HepG2 (cell line): ENCODE data around the gene EFS. TPM values are rescaled to one million over a fixed set of nuclear protein-coding genes. Genes with fewer than 3 reads are reported as not detected.

Experiments used
- PCBP1 ChIP-seq: fragments of 200-400 bp; formaldehyde crosslinking; IDR thresholded peaks from 2 replicates; pipeline ENCODE4 v1.6.1; 2017; ENCODE audit warnings: mild to moderate bottlenecking, low read depth, low read length, borderline replicate concordance
- POLR2G ChIP-seq: fragments of 200-400 bp; formaldehyde crosslinking; IDR thresholded peaks from 2 replicates; pipeline ENCODE4 v1.6.1; 2018; ENCODE audit warnings: mild to moderate bottlenecking, low read depth, low read length, moderate library complexity
- RFX3 ChIP-seq: IDR thresholded peaks from 2 replicates; pipeline ENCODE4 v1.6.1; 2016; ENCODE audit warnings: missing biosample characterization, missing genetic modification reagents
- SCMH1 ChIP-seq: sonication (generic); formaldehyde crosslinking; IDR thresholded peaks from 2 replicates; pipeline ENCODE4 v1.9.0; 2021; ENCODE audit warnings: missing genetic modification reagents, mild to moderate bottlenecking, borderline replicate concordance
- SNRNP70 ChIP-seq: fragments of 200-400 bp; formaldehyde crosslinking; IDR thresholded peaks from 2 replicates; pipeline ENCODE4 v1.6.1; 2017; ENCODE audit warnings: mild to moderate bottlenecking, low read depth, low read length, moderate library complexity
- SP4 ChIP-seq: sonication (generic); formaldehyde crosslinking; IDR thresholded peaks from 2 replicates; pipeline ENCODE4 v1.8.1; 2023; ENCODE audit warnings: mild to moderate bottlenecking, missing genetic modification reagents
- TBX2 ChIP-seq: sonication (generic); formaldehyde crosslinking; IDR thresholded peaks from 2 replicates; pipeline ENCODE4 v1.5.0; 2020; ENCODE audit warnings: missing genetic modification reagents, mild to moderate bottlenecking, borderline replicate concordance
- TGIF2 ChIP-seq: IDR thresholded peaks from 2 replicates; pipeline ENCODE4 v1.6.1; 2016; ENCODE audit warnings: control low read depth, missing compliant biosample characterization
- ZKSCAN8 ChIP-seq: IDR thresholded peaks from 2 replicates; pipeline ENCODE4 v1.6.1; 2016; ENCODE audit warnings: borderline replicate concordance, missing genetic modification reagents, missing compliant biosample characterization
- ZMYM3 ChIP-seq: sonication (generic); formaldehyde crosslinking; IDR thresholded peaks from 2 replicates; pipeline ENCODE4 v1.5.1; 2020; ENCODE audit warnings: mild to moderate bottlenecking, missing genetic modification reagents
- ZNF10 ChIP-seq: sonication (generic); formaldehyde crosslinking; IDR thresholded peaks from 2 replicates; pipeline ENCODE4 v1.4.0; 2020; ENCODE audit warnings: mild to moderate bottlenecking, low read depth, missing genetic modification reagents, borderline replicate concordance
- ZNF180 ChIP-seq: sonication (generic); formaldehyde crosslinking; IDR thresholded peaks from 2 replicates; pipeline ENCODE4 v1.4.0; 2020; ENCODE audit warnings: low read depth, missing genetic modification reagents, borderline replicate concordance
- ZNF230 ChIP-seq: sonication (generic); formaldehyde crosslinking; IDR thresholded peaks from 2 replicates; pipeline ENCODE4 v1.4.0; 2020; ENCODE audit warnings: mild to moderate bottlenecking, missing genetic modification reagents
- ZNF430 ChIP-seq: sonication (generic); formaldehyde crosslinking; IDR thresholded peaks from 2 replicates; pipeline ENCODE4 v1.9.0; 2021; ENCODE audit warnings: mild to moderate bottlenecking, missing genetic modification reagents
- ZNF501 ChIP-seq: sonication (generic); formaldehyde crosslinking; IDR thresholded peaks from 2 replicates; pipeline ENCODE4 v1.5.1; 2020; ENCODE audit warnings: mild to moderate bottlenecking, moderate library complexity, missing genetic modification reagents
- ZNF556 ChIP-seq: sonication (generic); formaldehyde crosslinking; IDR thresholded peaks from 2 replicates; pipeline ENCODE4 v1.4.0; 2020; ENCODE audit warnings: mild to moderate bottlenecking, missing genetic modification reagents, borderline replicate concordance
- ZNF605 ChIP-seq: sonication (generic); formaldehyde crosslinking; IDR thresholded peaks from 2 replicates; pipeline ENCODE4 v1.8.0; 2022; ENCODE audit warnings: mild to moderate bottlenecking, missing genetic modification reagents
- ZNF781 ChIP-seq: sonication (generic); formaldehyde crosslinking; IDR thresholded peaks from 2 replicates; pipeline ENCODE4 v1.5.1; 2020; ENCODE audit warnings: borderline replicate concordance, mild to moderate bottlenecking, missing genetic modification reagents; ENCODE audit errors: not compliant biosample characterization
- polyA plus RNA-seq, 8 experiments: library from polyadenylated mRNA; depleted of rRNA in 3 of 8; stranded (reverse) in 7 of 8; unstranded in 1 of 8; fragments of >200 nt; fragmentation: Illumina TruSeq in 4 of 8; extraction: Trizol in 4 of 8; gene quantifications; 2 replicates each; pipeline versions ENCODE4 v1.2.1 to v1.2.3, GENCODE V29; 2011 to 2016; ENCODE audit warnings: low read depth in 4 of 8, missing spikeins in 1 of 8, mixed read lengths in 1 of 8; ENCODE audit not compliant: insufficient read depth in 1 of 8
- total RNA-seq, 5 experiments: library from RNA; depleted of rRNA; stranded (reverse); fragments of >200 nt; fragmentation: Illumina TruSeq; extraction: Trizol; gene quantifications; 2 replicates each; pipeline ENCODE4 v1.2.3, GENCODE V29; 2016; ENCODE audit warnings: low read depth in 1 of 5
- TF ChIP-seq, protein P1 (sequence below): sonication (generic); formaldehyde crosslinking; IDR thresholded peaks from 2 replicates; pipeline ENCODE4 v1.8.1; 2023; ENCODE audit warnings: mild to moderate bottlenecking, missing genetic modification reagents
- TF ChIP-seq, protein P2 (sequence below): sonication (generic); formaldehyde crosslinking; IDR thresholded peaks from 2 replicates; pipeline ENCODE4 v1.5.0; 2020; ENCODE audit warnings: missing genetic modification reagents

Gene EFS
- total and polyA plus RNA-seq, 2 of the 13 experiments (the other 11 are each of a cell fraction or from before 2014, with no cell fraction given), result not detected

DNA sequence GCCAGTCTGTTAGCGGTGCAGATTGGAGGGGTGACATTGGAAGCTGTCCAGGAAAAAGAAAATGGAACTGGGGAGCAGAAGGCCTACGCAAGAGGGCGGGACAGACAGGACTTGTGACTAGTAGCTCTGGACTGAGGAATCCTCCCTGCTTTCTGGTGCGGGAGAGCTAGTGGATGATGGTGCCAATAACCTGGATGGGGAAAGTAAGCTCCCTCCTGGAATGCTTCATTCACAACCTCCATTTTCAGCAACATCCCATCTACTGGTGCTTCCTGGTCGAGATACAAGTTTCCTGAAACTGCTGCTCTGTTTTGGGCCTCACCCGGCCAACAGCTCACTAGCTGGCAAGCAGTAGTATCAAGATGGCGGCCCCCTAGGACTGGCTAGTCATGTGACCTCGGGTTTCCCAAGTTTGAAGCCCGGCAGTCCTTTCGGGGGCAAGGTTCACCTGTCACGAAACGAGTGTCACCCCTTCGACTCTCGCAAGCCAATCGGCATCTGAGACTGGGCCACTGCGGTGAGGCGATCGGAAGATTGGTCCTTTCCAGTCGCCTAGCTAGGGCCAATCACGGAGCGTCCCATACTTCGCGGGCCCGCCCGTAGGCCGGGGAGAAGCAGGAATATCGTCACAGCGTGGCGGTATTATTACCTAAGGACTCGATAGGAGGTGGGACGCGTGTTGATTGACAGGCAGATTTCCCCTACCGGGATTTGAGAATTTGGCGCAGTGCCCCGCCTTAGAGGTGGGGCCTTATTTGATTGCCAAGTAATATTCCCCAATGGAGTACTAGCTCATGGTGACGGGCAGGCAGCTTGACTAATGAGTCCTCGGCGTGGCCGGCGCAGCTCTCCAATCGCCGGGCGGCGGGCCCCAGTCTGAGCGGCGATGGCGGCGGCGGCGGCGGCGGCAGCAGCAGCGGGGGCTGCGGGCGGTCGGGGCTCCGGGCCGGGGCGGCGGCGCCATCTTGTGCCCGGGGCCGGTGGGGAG, 44.1 kb downstream of the EFS start, which contains the start of gene PABPN1 (continued):
- TF ChIP-seq ZNF501 (peak; percentile 99), ZNF781 (peak; percentile 97), ZKSCAN8 (CRISPR knock-in tag) (peak; percentile 89; the same call in 1 of the 2 replicates), POLR2G (peak; percentile 97), RFX3 (CRISPR knock-in tag) (peak; percentile 44), ZNF605 (CRISPR knock-in tag) (peak; percentile 94), SCMH1 (CRISPR knock-in tag) (no peak), PCBP1 (no peak), ZNF556 (CRISPR knock-in tag) (peak; percentile 98), SP4 (CRISPR knock-in tag) (peak; percentile 96), ZNF230 (CRISPR knock-in tag) (peak; percentile 99; the same call in 1 of the 2 replicates), ZNF430 (CRISPR knock-in tag) (peak; percentile 73), ZMYM3 (CRISPR knock-in tag) (peak; percentile 61), ZNF180 (CRISPR knock-in tag) (peak; percentile 83; the same call in 1 of the 2 replicates), SNRNP70 (no peak), TBX2 (CRISPR knock-in tag) (peak; percentile 97), ZNF10 (CRISPR knock-in tag) (0 out of 2 replicates have a peak, but pooled peaks have one; percentile 73), TGIF2 (no peak)
- TF ChIP-seq, protein P1, sequence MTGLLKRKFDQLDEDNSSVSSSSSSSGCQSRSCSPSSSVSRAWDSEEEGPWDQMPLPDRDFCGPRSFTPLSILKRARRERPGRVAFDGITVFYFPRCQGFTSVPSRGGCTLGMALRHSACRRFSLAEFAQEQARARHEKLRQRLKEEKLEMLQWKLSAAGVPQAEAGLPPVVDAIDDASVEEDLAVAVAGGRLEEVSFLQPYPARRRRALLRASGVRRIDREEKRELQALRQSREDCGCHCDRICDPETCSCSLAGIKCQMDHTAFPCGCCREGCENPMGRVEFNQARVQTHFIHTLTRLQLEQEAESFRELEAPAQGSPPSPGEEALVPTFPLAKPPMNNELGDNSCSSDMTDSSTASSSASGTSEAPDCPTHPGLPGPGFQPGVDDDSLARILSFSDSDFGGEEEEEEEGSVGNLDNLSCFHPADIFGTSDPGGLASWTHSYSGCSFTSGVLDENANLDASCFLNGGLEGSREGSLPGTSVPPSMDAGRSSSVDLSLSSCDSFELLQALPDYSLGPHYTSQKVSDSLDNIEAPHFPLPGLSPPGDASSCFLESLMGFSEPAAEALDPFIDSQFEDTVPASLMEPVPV (CRISPR knock-in tag), result peak; percentile 77
- TF ChIP-seq, protein P2, sequence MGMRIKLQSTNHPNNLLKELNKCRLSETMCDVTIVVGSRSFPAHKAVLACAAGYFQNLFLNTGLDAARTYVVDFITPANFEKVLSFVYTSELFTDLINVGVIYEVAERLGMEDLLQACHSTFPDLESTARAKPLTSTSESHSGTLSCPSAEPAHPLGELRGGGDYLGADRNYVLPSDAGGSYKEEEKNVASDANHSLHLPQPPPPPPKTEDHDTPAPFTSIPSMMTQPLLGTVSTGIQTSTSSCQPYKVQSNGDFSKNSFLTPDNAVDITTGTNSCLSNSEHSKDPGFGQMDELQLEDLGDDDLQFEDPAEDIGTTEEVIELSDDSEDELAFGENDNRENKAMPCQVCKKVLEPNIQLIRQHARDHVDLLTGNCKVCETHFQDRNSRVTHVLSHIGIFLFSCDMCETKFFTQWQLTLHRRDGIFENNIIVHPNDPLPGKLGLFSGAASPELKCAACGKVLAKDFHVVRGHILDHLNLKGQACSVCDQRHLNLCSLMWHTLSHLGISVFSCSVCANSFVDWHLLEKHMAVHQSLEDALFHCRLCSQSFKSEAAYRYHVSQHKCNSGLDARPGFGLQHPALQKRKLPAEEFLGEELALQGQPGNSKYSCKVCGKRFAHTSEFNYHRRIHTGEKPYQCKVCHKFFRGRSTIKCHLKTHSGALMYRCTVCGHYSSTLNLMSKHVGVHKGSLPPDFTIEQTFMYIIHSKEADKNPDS, result no peak; the same call in 1 of the 2 replicates
